ENCODE data around the gene NASP.
"Not testable (repeated sequence)": the region's sequence is repeated elsewhere in the genome, so short reads cannot be mapped to it uniquely, and the experiment has no call there.

The NASP gene

GRCh38 chr1:45586769-45587168 lies 2.9 kb downstream of the NASP start:
- peak overlapping the region; percentile 96 for H3K4me3 ChIP-seq (ENCODE audit: low read length, poor library complexity, severe bottlenecking)

GRCh38 chr1:45589861-45590260 lies 6.0 kb downstream of the NASP start:
- H3K4me1 ChIP-seq (ENCODE audit: insufficient read depth, low read length, poor library complexity, severe bottlenecking), result peaks cover 35% of the 10 kb centered on the region
- TF ChIP-seq EZH2phosphoT487 (IDR thresholded peaks at IDR 0.05; ENCODE audit: borderline replicate concordance) (no peak), CTCF (conservative IDR thresholded peaks at IDR 0.05; ENCODE audit: low read length) (no peak)
- H3K4me3 ChIP-seq (ENCODE audit: low read length, poor library complexity, severe bottlenecking), result no peak overlapping the region
- no peaks in the 10 kb centered on the region for H3F3A ChIP-seq (ENCODE audit: low read depth)
- H3K9ac ChIP-seq (ENCODE audit: low read depth, low read length, poor library complexity, severe bottlenecking), result no peak overlapping the region
- no peaks in the 10 kb centered on the region for H3K27me3 ChIP-seq (ENCODE audit: insufficient read depth, low read length, poor library complexity, severe bottlenecking)
- no peaks in the 10 kb centered on the region for H3K9me2 ChIP-seq (replicated peaks; ENCODE audit: low read depth, low read length)
- H3K4me2 ChIP-seq (ENCODE audit: low read depth, low read length, poor library complexity, severe bottlenecking), result peak overlapping the region; percentile 62
- H3K9me3 ChIP-seq (ENCODE audit: insufficient read depth, low read depth, low read length), result no peaks in the 10 kb centered on the region
- H4K20me1 ChIP-seq (ENCODE audit: insufficient read depth, low read length, poor library complexity, severe bottlenecking), result peaks cover 94% of the 10 kb centered on the region
- H3K36me3 ChIP-seq (ENCODE audit: insufficient read depth, low read length), result peaks cover 46% of the 10 kb centered on the region; the same call in 1 of the 2 replicates
- H2AFZ ChIP-seq (ENCODE audit: low read length), result no peak overlapping the region
- H3K79me2 ChIP-seq (ENCODE audit: insufficient read depth, low read length), result peaks cover 100% of the 10 kb centered on the region

More at GRCh38 chr1:45586769-45587168, 2.9 kb downstream of the NASP start:
- Histone ChIP-seq H2AFZ (ENCODE audit: low read length) (no peak overlapping the region), H3K36me3 (ENCODE audit: insufficient read depth, low read length) (peaks cover 16% of the 10 kb centered on the region; the same call in 1 of the 2 replicates), H3F3A (ENCODE audit: low read depth) (0 out of 2 replicates have a peak, but pooled peaks cover 2% of the 10 kb centered on the region), H3K27me3 (ENCODE audit: insufficient read depth, low read length, poor library complexity, severe bottlenecking) (no peaks in the 10 kb centered on the region), H3K9ac (ENCODE audit: low read depth, low read length, poor library complexity, severe bottlenecking) (peak overlapping the region; percentile 98), H4K20me1 (ENCODE audit: insufficient read depth, low read length, poor library complexity, severe bottlenecking) (peaks cover 76% of the 10 kb centered on the region), H3K4me2 (ENCODE audit: low read depth, low read length, poor library complexity, severe bottlenecking) (peak overlapping the region; percentile 92), H3K4me1 (ENCODE audit: insufficient read depth, low read length, poor library complexity, severe bottlenecking) (peaks cover 39% of the 10 kb centered on the region), H3K9me2 (replicated peaks; ENCODE audit: low read depth, low read length) (no peaks in the 10 kb centered on the region), H3K9me3 (ENCODE audit: insufficient read depth, low read depth, low read length) (no peaks in the 10 kb centered on the region), H3K79me2 (ENCODE audit: insufficient read depth, low read length) (peaks cover 79% of the 10 kb centered on the region)
- TF ChIP-seq CTCF (conservative IDR thresholded peaks at IDR 0.05; ENCODE audit: low read length), result no peak
- no peak for TF ChIP-seq EZH2phosphoT487 (IDR thresholded peaks at IDR 0.05; ENCODE audit: borderline replicate concordance)

- H3F3A ChIP-seq (ENCODE audit: low read depth), result no peaks in the 10 kb centered on the region
- no peaks in the 10 kb centered on the region for H3K9me3 ChIP-seq (ENCODE audit: insufficient read depth, low read depth, low read length)
- no peak overlapping the region for H3K9ac ChIP-seq (ENCODE audit: low read depth, low read length, poor library complexity, severe bottlenecking)
- H3K4me2 ChIP-seq (ENCODE audit: low read depth, low read length, poor library complexity, severe bottlenecking), result no peak overlapping the region
- H3K4me1 ChIP-seq (ENCODE audit: insufficient read depth, low read length, poor library complexity, severe bottlenecking), result peaks cover 10% of the 10 kb centered on the region
- peaks cover 100% of the 10 kb centered on the region for H3K79me2 ChIP-seq (ENCODE audit: insufficient read depth, low read length)
- H3K4me3 ChIP-seq (ENCODE audit: low read length, poor library complexity, severe bottlenecking), result no peak overlapping the region
- H2AFZ ChIP-seq (ENCODE audit: low read length), result no peak overlapping the region
- no peaks in the 10 kb centered on the region for H3K27me3 ChIP-seq (ENCODE audit: insufficient read depth, low read length, poor library complexity, severe bottlenecking)
- H4K20me1 ChIP-seq (ENCODE audit: insufficient read depth, low read length, poor library complexity, severe bottlenecking), result peaks cover 91% of the 10 kb centered on the region
- H3K9me2 ChIP-seq (replicated peaks; ENCODE audit: low read depth, low read length), result no peaks in the 10 kb centered on the region
- peaks cover 73% of the 10 kb centered on the region; the same call in 1 of the 2 replicates for H3K36me3 ChIP-seq (ENCODE audit: insufficient read depth, low read length)
- TF ChIP-seq CTCF (conservative IDR thresholded peaks at IDR 0.05; ENCODE audit: low read length) (no peak), EZH2phosphoT487 (IDR thresholded peaks at IDR 0.05; ENCODE audit: borderline replicate concordance) (no peak)
Observed at GRCh38 chr1:45594412-45594811, 10.6 kb downstream of the NASP start.

GRCh38 chr1:45596765-45597164 lies 12.9 kb downstream of the NASP start:
- H3K4me1 ChIP-seq (ENCODE audit: insufficient read depth, low read length, poor library complexity, severe bottlenecking); H3K9me3 ChIP-seq (ENCODE audit: insufficient read depth, low read depth, low read length); H3K4me3 ChIP-seq (ENCODE audit: low read length, poor library complexity, severe bottlenecking); H3K9ac ChIP-seq (ENCODE audit: low read depth, low read length, poor library complexity, severe bottlenecking); H3F3A ChIP-seq (ENCODE audit: low read depth); H3K27me3 ChIP-seq (ENCODE audit: insufficient read depth, low read length, poor library complexity, severe bottlenecking); H3K4me2 ChIP-seq (ENCODE audit: low read depth, low read length, poor library complexity, severe bottlenecking); H3K9me2 ChIP-seq (replicated peaks; ENCODE audit: low read depth, low read length); H2AFZ ChIP-seq (ENCODE audit: low read length): not testable (repeated sequence)
- H4K20me1 ChIP-seq (ENCODE audit: insufficient read depth, low read length, poor library complexity, severe bottlenecking), result peaks cover 89% of the 10 kb centered on the region
- peaks cover 86% of the 10 kb centered on the region for H3K36me3 ChIP-seq (ENCODE audit: insufficient read depth, low read length)
- peaks cover 100% of the 10 kb centered on the region for H3K79me2 ChIP-seq (ENCODE audit: insufficient read depth, low read length)

All from Loucy (cell line).